NCI-H2196 (cell line): ENCODE results near the gene YIPF5.

ENCODE experiments used
- DNase-seq: peaks from one replicate; lab custom pipeline; 2025; ENCODE audit not compliant: unreplicated experiment; lab: John Stamatoyannopoulos, UW

Gene YIPF5

DNA sequence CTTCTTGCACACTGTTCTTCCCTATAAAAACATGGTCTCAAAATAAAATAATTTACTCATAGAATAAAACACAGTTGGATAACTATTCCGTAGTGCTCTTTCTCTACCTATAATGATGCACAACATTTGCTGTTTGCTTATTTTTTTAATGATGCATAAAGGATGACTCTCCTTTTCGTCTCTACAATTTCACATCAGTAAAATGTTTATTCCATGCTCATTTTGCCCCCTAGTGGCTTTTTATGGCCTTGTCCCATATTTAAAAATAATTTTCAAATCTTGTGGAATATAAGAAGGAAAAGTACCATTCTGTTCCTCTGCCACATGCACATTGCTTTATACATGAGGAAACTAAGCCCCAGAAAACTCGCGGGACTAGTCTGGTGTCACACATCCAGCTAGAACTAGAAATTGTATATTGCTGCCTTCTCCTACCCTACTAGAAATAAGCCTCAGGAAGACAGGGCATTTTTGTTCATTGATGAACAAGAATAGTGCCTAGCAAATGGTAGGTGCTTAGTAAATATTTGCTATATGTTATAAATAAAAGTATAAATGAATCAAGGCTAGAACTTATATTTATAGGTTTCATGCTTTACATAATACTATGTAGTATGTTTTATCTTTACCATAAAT lies 12.9 kb upstream of the YIPF5 start:
- DNase-seq: peak; percentile 38

DNA sequence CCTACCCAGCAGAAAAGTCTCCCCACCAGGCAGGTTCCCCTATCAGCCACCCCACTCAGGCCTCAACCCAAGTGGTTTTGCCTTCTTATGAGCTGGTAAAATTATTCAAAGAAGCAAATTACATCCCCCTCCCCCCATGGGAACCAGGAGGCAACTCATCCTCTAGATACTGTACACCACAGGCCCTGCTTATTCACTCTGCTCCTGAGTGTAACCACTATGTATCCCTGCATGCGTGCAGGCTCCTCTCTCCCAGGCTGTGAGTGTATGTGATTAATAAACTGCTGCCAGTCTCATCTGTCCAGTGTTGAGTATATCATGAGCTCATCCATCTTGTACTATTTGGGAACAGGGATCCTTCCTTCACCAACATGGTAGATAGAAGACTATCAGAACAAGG lies 8.8 kb upstream of the YIPF5 start:
- DNase-seq: no peak

DNA sequence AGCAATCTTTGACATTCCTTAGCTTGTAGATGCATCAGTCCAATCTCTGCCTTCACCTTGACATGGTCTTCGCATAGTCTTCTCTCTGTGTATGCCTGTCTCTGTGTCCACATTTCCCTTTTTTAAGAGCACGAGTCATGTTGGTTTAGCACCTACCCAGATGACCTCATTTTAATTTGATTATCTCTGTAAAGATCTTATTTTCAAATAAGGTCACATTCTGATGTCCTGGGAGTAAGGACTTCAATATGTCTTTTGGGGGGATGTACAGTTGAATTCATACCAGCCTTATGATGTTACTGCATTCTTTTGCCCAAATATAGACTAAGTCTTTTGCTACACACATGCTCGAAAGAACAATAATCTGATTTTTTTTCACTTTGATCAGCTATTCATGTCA lies 7.1 kb upstream of the YIPF5 start:
- no peak for DNase-seq

GRCh38 chr5:144173766-144174165 lies 3.3 kb upstream of the YIPF5 start:
- no peak for DNase-seq

- no peak for DNase-seq
Measured at GRCh38 chr5:144169904-144170275, 569 bp downstream of the YIPF5 start.

- no peak for DNase-seq
Measured at GRCh38 chr5:144167998-144168397, 2.5 kb downstream of the YIPF5 start.

- DNase-seq: no peak
Measured at GRCh38 chr5:144166696-144167095, 3.8 kb downstream of the YIPF5 start.

- DNase-seq: no peak
Measured at GRCh38 chr5:144162686-144163085, 7.8 kb downstream of the YIPF5 start.

- no peak for DNase-seq
Measured at GRCh38 chr5:144156767-144157171, 13.7 kb downstream of the YIPF5 start.

GRCh38 chr5:144151026-144151425 lies 19.4 kb downstream of the YIPF5 start:
- no peak for DNase-seq

DNA sequence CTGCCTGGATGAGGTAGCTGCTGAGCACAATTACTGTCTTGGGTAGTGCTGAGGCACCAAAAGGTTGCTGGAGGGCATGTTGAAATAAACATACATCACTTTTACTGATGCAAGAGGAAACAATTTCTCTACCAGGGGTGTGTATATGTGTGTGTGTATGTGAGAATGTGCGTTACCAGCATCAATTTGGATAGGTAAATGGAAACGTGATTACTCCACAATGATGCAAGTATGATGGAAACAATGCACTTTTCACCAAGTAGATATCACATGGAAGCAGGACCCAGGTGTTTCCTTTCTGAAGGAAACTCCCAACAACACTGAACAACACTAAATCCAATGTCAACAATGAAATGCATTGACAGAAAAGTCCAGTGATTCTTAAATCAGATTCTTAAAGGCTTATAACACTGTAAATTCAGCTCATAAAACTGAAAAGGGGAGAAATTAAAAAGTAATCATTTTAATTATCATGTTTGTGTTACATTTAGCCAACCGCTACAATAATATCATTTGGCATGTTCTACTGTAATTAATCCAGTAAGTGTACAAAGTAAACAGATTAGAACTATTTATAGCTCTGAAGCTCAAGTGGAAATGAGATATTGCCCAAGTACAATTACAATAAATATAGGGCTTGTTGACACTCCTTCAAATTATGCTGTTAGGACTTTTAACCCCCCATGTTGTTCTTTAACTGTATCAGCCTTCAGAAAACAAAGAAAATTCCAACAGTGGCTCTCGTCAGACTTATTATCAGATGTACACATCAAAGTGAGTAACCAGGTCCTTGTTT lies 25.3 kb downstream of the YIPF5 start:
- DNase-seq: no peak

DNA sequence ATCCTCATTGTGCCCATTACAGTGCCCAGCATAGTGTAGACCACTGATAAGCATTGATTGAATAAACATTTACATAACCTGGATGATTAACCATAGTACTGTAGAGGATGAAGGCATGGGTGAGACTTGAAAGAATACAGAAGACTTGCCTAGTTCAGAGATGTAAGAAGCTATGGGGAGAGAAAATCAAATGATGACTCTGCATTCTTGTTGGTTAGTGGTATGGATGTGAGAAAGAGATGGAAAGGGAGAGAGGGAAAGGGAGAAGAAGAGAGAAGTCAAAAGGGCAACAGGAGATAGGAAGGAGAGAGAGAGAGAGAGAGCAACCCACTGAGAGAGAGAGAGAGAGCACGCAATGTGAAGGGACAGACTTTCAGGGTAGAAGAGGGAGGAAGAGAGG lies 26.8 kb downstream of the YIPF5 start:
- DNase-seq: no peak

DNA sequence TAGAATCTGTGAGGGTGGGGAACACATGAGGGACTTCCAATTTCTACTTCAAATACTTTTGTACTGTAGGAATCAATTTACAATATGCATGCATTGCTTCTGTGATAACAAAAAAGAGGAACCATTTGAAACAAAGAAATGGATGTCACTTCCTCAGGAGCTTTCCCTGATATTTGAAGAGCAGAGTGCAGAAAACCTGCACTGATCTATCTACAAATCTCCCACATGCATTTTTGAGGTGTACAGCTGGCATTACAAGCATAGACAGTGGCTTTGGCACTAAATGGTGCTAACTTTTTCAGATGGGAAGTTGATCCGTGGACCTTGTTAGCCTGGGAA lies 27.7 kb downstream of the YIPF5 start:
- DNase-seq: no peak

- peak; percentile 45 for DNase-seq
Measured at GRCh38 chr5:144142139-144142823, 28.2 kb downstream of the YIPF5 start.

DNA sequence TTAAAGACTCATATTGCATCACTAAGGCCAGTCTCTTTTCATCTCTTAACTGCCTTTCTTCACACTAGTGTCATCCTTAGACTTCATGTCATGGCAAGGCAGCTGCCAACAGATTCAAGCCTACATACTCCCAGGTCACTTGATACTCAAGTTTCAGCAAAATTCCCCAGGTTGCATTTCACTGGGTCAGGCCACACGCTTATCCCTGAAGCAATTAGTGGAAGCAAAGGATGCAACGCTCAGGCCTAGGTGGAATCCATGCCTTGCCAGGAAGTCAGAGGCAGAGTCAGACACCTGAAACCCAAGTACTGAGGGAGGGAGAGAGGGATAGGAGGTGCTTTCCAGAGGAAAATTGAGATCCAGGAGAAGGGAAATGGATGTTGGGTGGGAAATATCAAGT lies 28.9 kb downstream of the YIPF5 start:
- DNase-seq: no peak

DNA sequence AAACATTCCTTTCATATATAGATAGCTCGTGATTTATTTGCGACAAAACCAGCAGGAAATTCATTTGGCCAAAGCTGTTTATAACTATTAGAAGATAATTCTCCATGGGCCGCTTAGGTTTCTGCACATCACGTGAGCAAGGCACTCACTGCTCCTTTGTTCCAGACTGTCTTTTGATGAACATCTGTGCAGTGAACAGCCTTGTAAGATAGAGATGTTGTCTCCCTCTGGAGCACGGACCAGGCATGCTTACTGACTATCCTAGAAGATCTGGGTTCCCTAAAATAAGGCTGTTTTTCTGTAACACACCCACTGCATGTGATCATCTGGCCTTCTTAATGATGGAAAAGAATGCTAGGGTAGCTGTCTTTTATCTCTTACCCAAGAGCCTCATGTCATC lies 30.9 kb downstream of the YIPF5 start:
- no peak for DNase-seq

GRCh38 chr5:144135113-144135762 lies 35.2 kb downstream of the YIPF5 start:
- DNase-seq: no peak

- DNase-seq: no peak
Measured at GRCh38 chr5:144134194-144134826, 36.1 kb downstream of the YIPF5 start.

GRCh38 chr5:144133050-144133633 lies 37.3 kb downstream of the YIPF5 start:
- no peak for DNase-seq

DNA sequence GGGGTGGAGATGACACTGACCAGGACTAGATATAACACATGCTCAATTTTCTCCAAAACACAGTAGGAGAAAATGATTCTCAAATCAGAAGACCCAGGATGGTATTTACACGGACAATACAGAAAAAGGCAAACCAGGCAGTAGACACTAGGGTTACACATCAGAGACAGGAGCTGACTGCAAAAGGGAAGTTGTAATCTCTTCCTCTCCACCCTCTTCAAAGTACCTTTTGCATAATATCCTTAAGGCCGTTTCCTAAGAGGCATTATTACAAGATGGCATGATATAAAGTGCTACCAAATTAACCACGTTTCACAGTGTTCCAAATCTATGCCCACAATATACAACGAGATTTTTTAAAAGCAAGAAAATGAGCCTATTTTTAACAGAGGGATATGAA lies 39.2 kb downstream of the YIPF5 start:
- no peak for DNase-seq

DNA sequence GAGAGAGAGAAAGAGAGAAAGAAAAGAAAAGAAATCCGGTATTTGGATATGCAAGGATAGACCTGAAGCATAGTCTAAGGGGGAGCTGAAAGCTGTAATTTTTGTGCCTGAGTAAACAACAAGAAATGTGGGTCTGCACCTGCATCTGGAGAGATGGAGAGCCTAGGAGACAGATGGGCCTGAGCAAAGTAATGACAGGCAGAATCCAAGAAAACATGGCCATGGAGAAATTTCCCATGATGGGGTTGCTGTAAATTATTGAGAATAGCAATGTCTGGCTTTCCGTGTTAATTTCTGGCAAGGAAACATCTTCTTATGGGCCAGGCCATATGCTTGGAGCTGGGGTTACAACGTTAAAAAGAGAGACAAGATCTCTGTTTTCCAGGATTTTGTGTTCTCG lies 40.2 kb downstream of the YIPF5 start:
- DNase-seq: no peak
